HG03469 (cell line): ENCODE results near the gene SVOP.
"Not testable (repeated sequence)": the region's sequence is repeated elsewhere in the genome, so short reads cannot be mapped to it uniquely, and the experiment has no call there.

ENCODE experiments used
- ATAC-seq: cut with Tn5 transposase; IDR thresholded peaks from one replicate; pipeline ENCODE4 v1.9.1; 2021; ENCODE audit warnings: mild to moderate bottlenecking, moderate library complexity, moderate number of reproducible peaks; ENCODE audit not compliant: unreplicated experiment

SVOP gene

GRCh38 chr12:108896336-108896735, 124.5 kb downstream of the SVOP start:
- ATAC-seq = no peak

- no peak for ATAC-seq
Observed at GRCh38 chr12:108895220-108895802, 125.6 kb downstream of the SVOP start.

GRCh38 chr12:108890208-108890607, 130.7 kb downstream of the SVOP start:
- ATAC-seq = no peak

- no peak for ATAC-seq
Observed at GRCh38 chr12:108888031-108888430, 132.8 kb downstream of the SVOP start.

GRCh38 chr12:108886873-108887629, 133.8 kb downstream of the SVOP start:
- ATAC-seq = no peak

- ATAC-seq = no peak
Observed at GRCh38 chr12:108884116-108885012, 136.5 kb downstream of the SVOP start.

GRCh38 chr12:108881953-108882352, 138.9 kb downstream of the SVOP start:
- ATAC-seq = no peak

GRCh38 chr12:108879615-108880254, 141.1 kb downstream of the SVOP start, which contains the start of gene DAO:
DAO (plus strand) TSS chr12:108880092; CDS start chr12:108885007, 4,915 bp downstream.
- no peak for ATAC-seq

- ATAC-seq = no peak
Observed at GRCh38 chr12:108876550-108876949, 144.3 kb downstream of the SVOP start.

- no peak for ATAC-seq
Observed at GRCh38 chr12:108875682-108876361, 145.0 kb downstream of the SVOP start.

- no peak for ATAC-seq
Observed at GRCh38 chr12:108875280-108875679, 145.6 kb downstream of the SVOP start.

- no peak for ATAC-seq
Observed at GRCh38 chr12:108868781-108869180, 152.1 kb downstream of the SVOP start.

GRCh38 chr12:108866083-108866482, 154.8 kb downstream of the SVOP start:
- ATAC-seq = not testable (repeated sequence)

- ATAC-seq = no peak
Observed at GRCh38 chr12:108865169-108865568, 155.7 kb downstream of the SVOP start.

- ATAC-seq = no peak
Observed at GRCh38 chr12:108862588-108862959, 158.3 kb downstream of the SVOP start.

- ATAC-seq = no peak
Observed at GRCh38 chr12:108861878-108862587, 158.8 kb downstream of the SVOP start.

- no peak for ATAC-seq
Observed at GRCh38 chr12:108860443-108860842, 160.4 kb downstream of the SVOP start.

- no peak for ATAC-seq
Observed at GRCh38 chr12:108859923-108860291, 161.0 kb downstream of the SVOP start.

- not testable (repeated sequence) for ATAC-seq
Observed at GRCh38 chr12:108859141-108859922, 161.5 kb downstream of the SVOP start.
